Mononuclear cell (primary cell): ENCODE measurements around the gene BATF. TPM values are rescaled to one million over a fixed set of nuclear protein-coding genes. Genes with fewer than 3 reads are reported as not detected.

Experiments used
- H3K27me3 ChIP-seq: 2 replicates; pipeline ENCODE4 v1.6.0; 2011; ENCODE audit warnings: low read length, control low read depth; ENCODE audit not compliant: insufficient read depth
- H3K4me1 ChIP-seq: 2 replicates; pipeline ENCODE4 v1.5.1; 2011; ENCODE audit warnings: mild to moderate bottlenecking, low read length, control low read depth; ENCODE audit not compliant: insufficient read depth
- H3K4me3 ChIP-seq: 2 replicates; pipeline ENCODE4 v1.5.1; 2011; ENCODE audit warnings: mild to moderate bottlenecking, low read length, moderate library complexity
- H3K9me3 ChIP-seq: 2 replicates; pipeline ENCODE4 v1.5.1; 2011; ENCODE audit warnings: low read depth, mild to moderate bottlenecking, control low read depth, low read length
- total RNA-seq: library from RNA; depleted of rRNA; stranded (reverse); fragments of >200 nt; gene quantifications from one replicate; pipeline ENCODE4 v1.2.3, GENCODE V29; 2012

The BATF gene
- total RNA-seq, 1 donor: 7.7 TPM

DNA sequence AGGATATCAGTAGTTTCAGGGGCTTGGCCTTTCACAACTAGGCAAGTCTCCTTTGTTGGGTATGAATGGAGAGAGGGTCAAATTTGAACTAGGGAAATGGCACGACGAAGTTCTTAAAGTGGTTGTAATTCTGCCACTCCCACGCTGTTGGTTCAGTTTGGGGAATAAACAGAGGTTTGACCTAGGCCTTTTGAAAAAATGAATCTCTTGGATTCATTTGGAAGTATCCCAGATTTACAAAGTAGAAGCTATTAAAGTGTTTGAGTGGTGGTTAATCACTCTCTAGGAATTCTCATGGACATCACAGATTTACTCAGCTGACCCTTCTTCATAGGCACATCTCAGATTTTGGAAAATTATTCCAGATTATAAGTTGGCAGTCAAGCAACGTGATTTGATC is 14.8 kb downstream of the BATF start:
- Histone ChIP-seq H3K9me3 (no peaks in the 10 kb centered on the region), H3K27me3 (no peaks in the 10 kb centered on the region), H3K4me3 (no peak overlapping the region), H3K4me1 (peaks cover 23% of the 10 kb centered on the region)

DNA sequence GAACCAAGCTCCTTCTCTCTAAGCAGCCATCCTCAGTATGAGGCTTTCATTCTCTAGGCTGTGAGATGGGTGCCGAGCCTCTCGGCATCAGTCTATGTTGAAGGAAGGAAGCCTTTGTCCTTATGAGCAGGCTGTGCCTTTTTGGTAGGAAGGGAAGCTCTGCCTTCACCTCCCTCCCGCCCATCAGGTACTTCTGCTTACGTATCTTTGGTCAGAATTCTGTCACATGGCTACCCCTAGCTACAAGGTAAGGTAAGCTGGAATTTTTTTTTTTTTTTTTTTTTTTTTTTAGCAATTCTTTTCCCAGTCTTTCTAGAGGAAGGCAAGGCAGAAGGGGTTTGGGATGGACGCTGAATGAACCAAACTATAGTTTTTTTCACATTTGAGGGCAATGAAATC is 16.9 kb downstream of the BATF start:
- H3K9me3 ChIP-seq: no peaks in the 10 kb centered on the region
- peaks cover 36% of the 10 kb centered on the region for H3K4me1 ChIP-seq
- H3K4me3 ChIP-seq: no peak overlapping the region
- H3K27me3 ChIP-seq: no peaks in the 10 kb centered on the region

DNA sequence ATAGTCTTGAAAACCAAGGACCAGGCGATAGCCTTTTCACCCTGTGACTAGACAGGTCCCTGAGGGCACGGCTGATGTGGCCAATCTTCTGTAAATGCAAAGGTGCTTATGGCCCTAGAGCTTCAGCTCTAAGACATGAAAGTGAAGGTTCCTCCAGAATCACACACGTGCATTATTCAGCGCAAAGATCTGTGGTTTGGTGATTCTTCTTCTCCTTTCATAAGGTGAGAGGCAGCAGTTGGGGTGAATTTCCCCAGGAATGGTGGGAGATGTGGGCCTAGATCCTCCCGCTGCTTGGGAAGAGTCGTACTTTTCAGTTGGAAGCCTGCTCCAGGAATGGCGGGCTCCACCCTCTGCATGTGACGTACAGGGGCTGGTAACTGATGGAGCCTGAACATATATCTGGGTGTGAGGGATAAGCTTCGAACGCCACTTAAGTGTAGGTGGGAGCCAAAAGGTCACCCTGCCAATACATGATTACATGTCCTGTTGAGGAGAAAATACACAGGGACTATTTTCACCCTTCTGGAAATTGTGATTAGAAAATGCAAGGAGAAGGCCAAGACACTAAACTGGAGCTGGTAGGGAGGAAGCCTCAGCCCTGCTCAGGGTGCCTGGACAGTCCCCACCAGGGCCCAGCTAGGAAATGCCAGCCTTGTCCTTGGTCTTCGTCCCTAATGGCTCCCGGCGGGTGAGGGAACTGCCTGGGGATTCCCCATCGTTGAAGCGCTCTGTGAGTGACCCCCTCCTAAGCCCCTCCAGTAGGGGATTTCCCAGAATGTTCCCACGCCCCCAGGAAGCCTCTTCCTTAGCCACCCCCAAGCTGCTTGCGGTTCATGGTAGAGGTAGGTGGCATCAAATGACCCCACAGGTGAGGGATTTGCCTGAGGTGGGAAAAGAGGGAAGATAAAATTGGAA is 17.6 kb downstream of the BATF start:
- no peak overlapping the region for H3K4me3 ChIP-seq
- no peaks in the 10 kb centered on the region for H3K9me3 ChIP-seq
- H3K27me3 ChIP-seq: no peaks in the 10 kb centered on the region
- peaks cover 38% of the 10 kb centered on the region for H3K4me1 ChIP-seq

DNA sequence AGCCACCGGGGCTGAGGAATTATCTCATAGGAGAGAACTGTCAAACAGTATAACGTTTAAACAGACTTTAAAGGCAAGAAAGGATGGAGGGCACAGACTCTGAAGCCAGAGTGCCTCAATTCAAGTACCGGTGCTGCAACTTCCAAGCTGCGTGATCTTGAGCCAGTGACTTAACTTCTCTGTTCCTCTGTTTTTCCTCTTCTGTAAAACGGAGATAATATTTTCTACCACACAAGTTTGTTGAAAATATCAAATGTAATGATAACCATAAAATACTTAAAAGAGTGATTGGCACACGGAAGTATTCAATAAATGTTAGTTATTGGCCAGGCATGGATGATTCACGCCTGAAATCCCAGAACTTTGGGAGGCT is 18.2 kb downstream of the BATF start:
- Histone ChIP-seq H3K9me3 (no peaks in the 10 kb centered on the region), H3K27me3 (no peaks in the 10 kb centered on the region), H3K4me3 (no peak overlapping the region), H3K4me1 (peaks cover 38% of the 10 kb centered on the region)

DNA sequence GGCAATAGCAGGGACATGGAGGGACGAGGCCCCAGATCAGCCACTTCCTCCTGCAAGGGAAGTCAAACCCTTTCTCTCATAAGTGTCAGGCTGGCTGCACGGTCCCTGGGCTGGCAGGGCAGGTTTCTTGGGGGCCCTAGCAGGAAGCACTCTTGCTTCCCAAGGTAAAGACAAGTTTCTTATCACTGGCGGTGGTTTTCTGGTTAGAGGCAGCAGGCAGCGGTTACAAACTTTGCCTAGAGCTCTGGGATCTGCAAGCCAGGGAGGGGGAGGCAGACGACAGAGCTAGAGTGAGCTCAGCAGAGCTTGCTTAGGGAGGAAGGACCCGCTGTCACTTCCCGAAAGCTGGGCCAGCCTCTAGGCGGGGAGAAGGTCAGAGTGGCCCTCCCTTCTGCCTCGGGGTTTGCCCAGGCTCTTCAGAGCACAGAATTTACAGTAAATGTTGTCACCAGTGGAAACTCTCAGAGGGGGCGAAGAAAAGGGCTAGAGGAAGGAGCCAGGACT is 20.4 kb downstream of the BATF start:
- Histone ChIP-seq H3K4me1 (peaks cover 38% of the 10 kb centered on the region), H3K4me3 (no peak overlapping the region), H3K27me3 (no peaks in the 10 kb centered on the region), H3K9me3 (no peaks in the 10 kb centered on the region)

DNA sequence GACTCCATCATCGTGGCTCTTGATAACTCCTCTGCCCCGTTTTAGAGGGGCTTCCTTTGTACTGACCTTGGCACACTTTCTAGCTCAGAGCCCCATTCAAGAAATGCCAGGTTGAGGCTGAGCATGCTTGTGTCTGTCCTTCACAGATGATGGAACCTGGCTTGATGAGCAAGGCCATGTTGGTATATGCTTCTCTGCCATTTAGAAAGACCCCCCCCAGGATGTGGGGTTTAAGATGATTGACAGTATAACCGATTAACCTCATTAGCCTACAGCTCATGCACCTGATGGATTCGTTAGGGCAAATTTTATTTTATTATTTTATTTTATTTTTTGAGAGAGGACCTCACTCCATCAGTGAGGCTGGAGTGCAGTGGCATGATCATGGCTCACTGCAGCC is 21.0 kb downstream of the BATF start:
- peaks cover 38% of the 10 kb centered on the region for H3K4me1 ChIP-seq
- H3K27me3 ChIP-seq: no peaks in the 10 kb centered on the region
- no peak overlapping the region for H3K4me3 ChIP-seq
- H3K9me3 ChIP-seq: no peaks in the 10 kb centered on the region

DNA sequence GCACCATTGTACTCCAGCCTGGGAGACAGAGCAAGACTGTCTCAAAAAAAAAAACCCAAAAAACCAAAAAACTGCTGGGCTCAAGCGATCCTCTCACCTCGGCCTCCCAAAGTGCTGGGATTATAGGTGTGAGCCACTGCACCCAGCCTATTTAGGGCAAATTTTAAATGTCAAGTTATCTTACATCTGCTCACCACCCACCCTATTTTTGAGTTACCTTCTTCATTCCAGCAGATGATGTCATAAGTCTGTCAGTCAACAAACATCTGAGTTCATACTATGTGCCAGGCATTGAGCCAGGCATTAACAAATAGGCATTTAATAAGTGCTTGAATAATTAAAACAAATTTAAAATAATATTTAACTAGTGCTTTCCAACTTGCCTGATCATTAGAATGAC is 21.5 kb downstream of the BATF start:
- Histone ChIP-seq H3K4me3 (no peak overlapping the region), H3K4me1 (peaks cover 38% of the 10 kb centered on the region), H3K9me3 (no peaks in the 10 kb centered on the region), H3K27me3 (no peaks in the 10 kb centered on the region)

DNA sequence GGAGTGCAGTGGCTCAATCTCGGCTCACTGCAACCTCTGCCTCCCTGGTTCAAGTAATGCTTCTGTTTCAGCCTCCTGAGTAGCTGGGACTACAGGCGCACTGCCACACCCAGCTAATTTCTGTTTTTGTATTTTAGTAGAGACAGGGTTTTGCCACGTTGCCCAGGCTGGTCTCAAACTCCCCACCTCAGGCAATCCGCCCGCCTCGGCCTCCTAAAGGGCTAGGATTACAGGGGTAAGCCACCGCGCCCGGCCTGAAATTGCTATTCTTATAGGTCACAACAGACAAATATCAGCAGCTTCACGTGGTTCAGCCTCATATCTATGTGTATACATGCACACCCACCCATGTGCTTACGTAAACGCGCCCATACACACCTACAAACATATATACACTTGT is 23.6 kb downstream of the BATF start:
- Histone ChIP-seq H3K9me3 (no peaks in the 10 kb centered on the region), H3K4me3 (no peak overlapping the region), H3K4me1 (peaks cover 33% of the 10 kb centered on the region)

DNA sequence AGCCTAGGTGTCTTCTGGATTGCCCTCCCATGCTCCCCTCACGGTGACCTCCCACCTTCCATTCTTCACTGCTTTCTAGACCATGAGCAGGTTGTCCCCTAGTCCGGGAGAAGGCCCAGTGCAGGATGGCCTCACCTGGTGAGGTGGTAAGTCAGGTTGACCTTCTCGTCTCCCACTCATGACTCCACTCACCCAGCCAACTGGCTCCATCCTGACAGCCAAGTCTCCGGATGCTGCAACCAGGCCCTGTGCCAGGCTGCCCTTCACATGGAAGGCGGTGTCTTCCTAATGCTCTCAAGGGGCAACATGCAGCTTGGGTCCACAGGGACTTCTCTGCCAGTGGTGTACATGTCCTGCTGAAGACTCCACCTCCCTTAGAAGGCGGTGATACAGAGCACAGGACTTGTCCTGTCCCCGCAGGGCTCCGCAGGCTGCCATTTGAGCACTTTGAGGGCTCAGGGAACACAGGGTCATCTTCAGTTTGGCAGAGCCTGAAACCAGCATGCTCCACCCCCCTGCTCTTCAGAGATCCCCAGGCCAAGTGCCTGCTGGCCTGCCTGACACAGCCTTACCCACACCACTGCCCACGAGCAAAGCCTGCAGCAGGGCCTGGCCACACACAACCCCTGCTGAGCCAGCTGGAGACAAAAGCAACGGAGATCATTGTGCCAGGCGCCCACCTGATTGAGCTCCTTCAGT is 25.4 kb downstream of the BATF start:
- no peak overlapping the region for H3K4me3 ChIP-seq
- no peaks in the 10 kb centered on the region for H3K9me3 ChIP-seq
- H3K4me1 ChIP-seq: peaks cover 22% of the 10 kb centered on the region
- no peaks in the 10 kb centered on the region for H3K27me3 ChIP-seq

More for the DNA sequence above, 23.6 kb downstream of the BATF start:
- H3K27me3 ChIP-seq: no peaks in the 10 kb centered on the region

DNA sequence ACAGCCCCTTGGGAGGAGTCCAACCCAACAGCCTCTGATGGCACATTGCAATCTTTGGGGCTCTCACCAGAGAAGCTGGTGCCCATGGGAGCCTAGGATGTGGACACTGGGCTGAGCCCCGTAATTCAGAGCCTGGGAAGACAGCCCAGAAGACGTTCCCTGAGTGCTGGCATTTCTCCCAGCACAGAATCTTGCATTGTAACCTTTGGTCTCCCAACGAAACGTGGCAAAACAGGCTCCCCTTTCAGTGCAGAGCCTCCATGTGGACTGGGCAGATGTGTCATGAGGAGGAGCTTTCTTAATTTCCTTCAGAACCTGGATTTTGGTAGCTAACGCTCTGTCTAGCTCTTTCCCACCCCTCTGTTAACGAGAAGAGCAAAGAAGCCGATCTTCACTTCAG is 26.3 kb downstream of the BATF start:
- H3K4me1 ChIP-seq: peaks cover 14% of the 10 kb centered on the region
- H3K27me3 ChIP-seq: no peaks in the 10 kb centered on the region
- no peak overlapping the region for H3K4me3 ChIP-seq
- no peaks in the 10 kb centered on the region for H3K9me3 ChIP-seq

DNA sequence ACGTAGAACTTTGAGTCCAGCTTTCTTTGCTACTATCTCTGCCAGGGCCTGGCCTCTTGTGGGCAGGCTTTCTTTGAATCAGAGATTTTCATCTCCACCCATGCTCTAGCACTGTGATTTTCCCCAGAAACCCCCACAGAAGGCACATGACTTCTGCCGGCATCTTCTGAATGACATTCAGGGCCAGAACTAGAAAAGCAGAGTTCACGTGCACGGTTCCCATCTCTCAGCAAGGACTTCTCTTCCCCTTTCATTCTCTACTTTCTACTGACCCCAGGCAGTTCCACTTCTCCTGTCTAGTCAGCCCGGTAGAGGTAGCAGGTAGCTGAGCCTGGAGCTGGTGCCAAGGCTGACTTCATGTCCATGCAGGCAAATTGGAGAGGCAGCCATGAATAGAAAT is 26.9 kb downstream of the BATF start:
- no peaks in the 10 kb centered on the region for H3K27me3 ChIP-seq
- peaks cover 8% of the 10 kb centered on the region for H3K4me1 ChIP-seq
- H3K4me3 ChIP-seq: no peak overlapping the region
- H3K9me3 ChIP-seq: no peaks in the 10 kb centered on the region

DNA sequence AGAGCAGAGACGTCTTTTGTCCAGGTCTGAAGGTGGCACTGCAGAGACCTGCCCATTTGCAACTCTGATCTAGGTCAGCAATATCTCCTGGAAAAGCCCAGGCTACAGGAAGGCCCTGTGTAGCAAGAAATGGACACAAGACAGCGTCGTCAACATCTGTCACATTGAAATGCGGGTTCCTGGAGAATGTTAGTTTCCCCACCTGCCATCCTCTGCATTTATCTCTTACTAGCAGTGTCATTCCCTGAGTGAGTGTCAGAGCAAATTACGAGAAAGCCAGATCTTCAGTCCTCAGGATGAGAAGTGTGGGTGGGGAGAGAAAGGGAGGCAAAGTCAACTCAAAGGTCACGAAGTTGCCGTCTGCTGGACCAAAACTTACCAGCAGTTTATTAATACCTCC is 28.8 kb downstream of the BATF start:
- Histone ChIP-seq H3K27me3 (no peaks in the 10 kb centered on the region), H3K9me3 (no peaks in the 10 kb centered on the region), H3K4me3 (no peak overlapping the region), H3K4me1 (peaks cover 6% of the 10 kb centered on the region)

DNA sequence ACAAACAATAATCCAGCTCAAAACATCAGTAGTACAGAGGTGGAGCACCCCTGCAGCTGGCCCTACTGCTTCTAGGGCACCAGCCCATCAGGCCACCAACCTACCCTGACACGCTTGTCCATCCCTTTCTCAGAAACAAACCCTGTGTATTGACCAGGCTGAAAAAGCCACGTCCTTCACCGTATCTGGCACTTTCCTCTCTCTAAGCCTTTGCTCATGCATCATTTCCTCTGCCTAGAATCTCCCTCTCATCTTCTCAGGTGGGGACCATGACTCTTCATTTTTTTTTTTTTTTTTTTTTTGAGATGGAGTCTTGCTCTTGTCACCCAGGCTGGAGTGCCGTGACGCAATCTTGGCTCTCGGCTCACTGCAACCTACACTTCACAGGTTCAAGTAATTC is 30.9 kb downstream of the BATF start:
- no peaks in the 10 kb centered on the region for H3K27me3 ChIP-seq
- no peaks in the 10 kb centered on the region for H3K9me3 ChIP-seq
- H3K4me3 ChIP-seq: no peak overlapping the region
- H3K4me1 ChIP-seq: peaks cover 6% of the 10 kb centered on the region

DNA sequence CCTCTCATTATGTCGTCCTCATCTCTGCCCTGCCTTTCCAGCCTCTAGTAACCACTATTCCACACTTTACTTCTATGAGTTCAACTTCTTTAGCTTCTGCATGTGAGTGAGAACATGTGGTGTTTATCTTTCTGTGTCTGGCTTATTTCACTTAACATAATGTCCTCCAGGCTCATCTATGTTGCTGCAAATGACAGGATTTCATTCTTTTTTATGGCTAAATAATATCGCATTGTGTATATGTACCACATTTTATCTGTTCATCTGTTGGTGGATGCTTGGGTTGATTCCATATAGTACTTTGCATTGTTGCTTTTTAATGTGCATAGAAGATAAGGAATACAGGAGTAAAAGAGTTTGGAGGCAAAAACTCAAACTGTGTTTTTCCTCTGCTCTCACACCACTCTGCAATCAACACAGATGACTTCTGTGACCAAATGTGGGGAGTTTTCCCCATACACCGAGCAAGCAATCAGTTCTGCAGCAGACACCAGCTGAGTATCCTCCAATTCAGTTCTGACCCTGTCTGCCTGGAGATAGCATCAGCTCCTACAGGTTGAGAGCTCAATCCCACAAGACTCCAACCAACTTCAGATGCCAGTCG is 31.6 kb downstream of the BATF start:
- H3K9me3 ChIP-seq: no peaks in the 10 kb centered on the region
- no peaks in the 10 kb centered on the region for H3K27me3 ChIP-seq
- no peak overlapping the region for H3K4me3 ChIP-seq
- H3K4me1 ChIP-seq: peaks cover 6% of the 10 kb centered on the region

DNA sequence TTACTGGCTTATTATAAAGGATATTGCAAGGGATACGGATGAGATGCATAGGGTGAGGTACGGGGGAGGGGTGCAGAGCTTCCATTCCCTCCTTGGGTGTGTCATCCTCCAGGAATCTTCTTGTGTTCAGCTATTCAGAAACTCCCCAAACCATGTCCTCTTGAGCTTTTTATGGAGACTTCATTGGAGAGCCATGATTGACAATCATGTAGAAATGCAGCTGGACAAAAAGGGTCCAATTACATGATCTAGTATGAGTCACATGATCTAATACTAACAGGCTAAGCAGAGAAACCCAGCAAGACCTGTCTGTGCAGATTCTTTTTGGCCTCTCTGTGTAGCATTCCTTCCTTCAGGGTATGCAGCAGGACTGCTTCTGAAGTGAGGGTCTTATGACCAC is 32.2 kb downstream of the BATF start:
- Histone ChIP-seq H3K4me3 (no peak overlapping the region), H3K9me3 (no peaks in the 10 kb centered on the region), H3K4me1 (peaks cover 1% of the 10 kb centered on the region), H3K27me3 (no peaks in the 10 kb centered on the region)
